GM18868 (cell line): ENCODE results near the gene NAV3.

ENCODE experiments used
- ATAC-seq: cut with Tn5 transposase; IDR thresholded peaks from one replicate; pipeline ENCODE4 v1.9.1; 2021; ENCODE audit warnings: mild to moderate bottlenecking, moderate library complexity; ENCODE audit not compliant: unreplicated experiment

The NAV3 gene

GRCh38 chr12:77974645-77975044 is 144.0 kb downstream of the NAV3 start:
- no peak for ATAC-seq

- peak; percentile 73 for ATAC-seq
Observed at GRCh38 chr12:77979597-77980250, 149.0 kb downstream of the NAV3 start.

GRCh38 chr12:77980782-77981181 is 150.1 kb downstream of the NAV3 start:
- no peak for ATAC-seq

GRCh38 chr12:77983859-77984258 is 153.2 kb downstream of the NAV3 start:
- no peak for ATAC-seq

GRCh38 chr12:77992760-77993159 is 162.1 kb downstream of the NAV3 start:
- ATAC-seq: no peak

- no peak for ATAC-seq
Observed at GRCh38 chr12:77993658-77994057, 163.0 kb downstream of the NAV3 start.

GRCh38 chr12:77995436-77996167 is 164.9 kb downstream of the NAV3 start:
- ATAC-seq: peak; percentile 89

- ATAC-seq: no peak
Observed at GRCh38 chr12:77996670-77997069, 166.0 kb downstream of the NAV3 start.

GRCh38 chr12:77998236-77998786 is 167.6 kb downstream of the NAV3 start:
- ATAC-seq: no peak

GRCh38 chr12:77999074-77999715 is 168.5 kb downstream of the NAV3 start:
- ATAC-seq: peak; percentile 76

GRCh38 chr12:78002878-78003277 is 172.2 kb downstream of the NAV3 start:
- no peak for ATAC-seq

- ATAC-seq: no peak
Observed at GRCh38 chr12:78004249-78005093, 173.8 kb downstream of the NAV3 start.

- ATAC-seq: no peak
Observed at GRCh38 chr12:78005094-78005492, 174.4 kb downstream of the NAV3 start.

GRCh38 chr12:78007173-78007572 is 176.5 kb downstream of the NAV3 start:
- ATAC-seq: no peak

GRCh38 chr12:78009031-78009430 is 178.3 kb downstream of the NAV3 start:
- no peak for ATAC-seq

GRCh38 chr12:78018171-78018910 is 187.6 kb downstream of the NAV3 start:
- no peak for ATAC-seq

- no peak for ATAC-seq
Observed at GRCh38 chr12:78018939-78019338, 188.2 kb downstream of the NAV3 start.

- ATAC-seq: no peak
Observed at GRCh38 chr12:78028426-78028825, 197.7 kb downstream of the NAV3 start.

- ATAC-seq: peak; percentile 57
Observed at GRCh38 chr12:78034025-78034424, 203.3 kb downstream of the NAV3 start.
